PC-9 (cell line): ENCODE data around the gene SNAP91. TPM values are rescaled to one million over a fixed set of nuclear protein-coding genes. Genes with fewer than 3 reads are reported as not detected.

Experiments used
- BruUV-seq: library from RNA; stranded (reverse); fragments of 400-500 nt; replicated peaks from 2 replicates; lab custom pipeline; 2021; lab: Mats Ljungman, UMichigan
- CTCF ChIA-PET: fragments of 300-600 bp; sonication (Branson Sonifier 250); formaldehyde crosslinking; loops from one replicate; lab custom pipeline; 2022; ENCODE audit warnings: antibody characterized with exemption; lab: Charles Lee
- POLR2A ChIA-PET: fragments of 300-600 bp; sonication (Branson Sonifier 250); formaldehyde crosslinking; loops from one replicate; lab custom pipeline; 2022; ENCODE audit warnings: antibody characterized with exemption; ENCODE audit not compliant: unreplicated experiment; lab: Charles Lee
- DNase-seq, 2 experiments: peaks; one replicate each; pipeline versions ENCODE4 v3.0.0 to v3.0.0-alpha.2; 2015 to 2022; ENCODE audit warnings: mixed read lengths in 1 of 2
- H2AFZ ChIP-seq: fragments of 200-600 bp; sonication (generic); 2 replicates; pipeline ENCODE4 v1.8.1; 2017; ENCODE audit warnings: antibody characterized with exemption
- H3F3A ChIP-seq: fragments of 200-600 bp; sonication (generic); 2 replicates; pipeline ENCODE4 v1.8.1; 2017; ENCODE audit warnings: antibody characterized with exemption, mild to moderate bottlenecking, low read depth; ENCODE audit not compliant: insufficient read depth
- H3K27ac ChIP-seq: fragments of 200-600 bp; sonication (generic); 2 replicates; pipeline ENCODE4 v1.6.1; 2016; ENCODE audit warnings: mixed run types
- H3K27me3 ChIP-seq: fragments of 200-600 bp; sonication (generic); 2 replicates; pipeline ENCODE4 v1.6.1; 2016; ENCODE audit warnings: low read depth, mixed run types; ENCODE audit not compliant: insufficient read depth
- H3K36me3 ChIP-seq: fragments of 200-600 bp; sonication (generic); 2 replicates; pipeline ENCODE4 v1.6.1; 2016; ENCODE audit warnings: low read depth, mixed run types
- H3K4me1 ChIP-seq: fragments of 200-600 bp; sonication (generic); replicated peaks from 2 replicates; pipeline ENCODE4 v1.6.1; 2016; ENCODE audit warnings: mixed run types; ENCODE audit not compliant: insufficient read depth
- H3K4me2 ChIP-seq: fragments of 200-600 bp; sonication (generic); 2 replicates; pipeline ENCODE4 v1.6.1; 2017; ENCODE audit warnings: mixed run types
- H3K4me3 ChIP-seq: fragments of 200-600 bp; sonication (generic); 2 replicates; pipeline ENCODE4 v1.6.1; 2016; ENCODE audit warnings: mixed run types
- H3K79me2 ChIP-seq: fragments of 200-600 bp; sonication (generic); 2 replicates; pipeline ENCODE4 v1.6.1; 2017; ENCODE audit warnings: low read depth, mixed run types
- H3K9me2 ChIP-seq: fragments of 200-600 bp; sonication (generic); 2 replicates; pipeline ENCODE4 v1.8.1; 2017; ENCODE audit warnings: mild to moderate bottlenecking; ENCODE audit not compliant: insufficient read depth
- H3K9me3 ChIP-seq: fragments of 200-600 bp; sonication (generic); 2 replicates; pipeline ENCODE4 v1.8.1; 2016; ENCODE audit warnings: low read depth; ENCODE audit not compliant: insufficient read depth
- H4K20me1 ChIP-seq: fragments of 200-600 bp; sonication (generic); 2 replicates; pipeline ENCODE4 v1.8.1; 2017; ENCODE audit not compliant: insufficient read depth
- EZH2 ChIP-seq: fragments of 200-600 bp; sonication (generic); IDR thresholded peaks from 2 replicates; pipeline ENCODE4 v1.8.0; 2017; ENCODE audit warnings: antibody characterized with exemption, low read depth
- intact Hi-C: fragments of 100-400 bp; cut with micrococcal nuclease; formaldehyde crosslinking; loops from one replicate; pipeline ENCODE4 v1.10.0; 2022; ENCODE audit not compliant: unreplicated experiment
- total RNA-seq: library from RNA; stranded (reverse); gene quantifications from 2 replicates; pipeline ENCODE4 v1.2.3, GENCODE V29; 2021
- TF ChIP-seq, protein P1 (sequence below): fragments of 200-600 bp; sonication (generic); conservative IDR thresholded peaks from 2 replicates; pipeline ENCODE4 v1.6.1; 2017; ENCODE audit warnings: mixed run types, antibody characterized with exemption, mild to moderate bottlenecking, moderate library complexity

The SNAP91 gene
- total RNA-seq, 1 experiment from 2014 or later = not detected

DNA sequence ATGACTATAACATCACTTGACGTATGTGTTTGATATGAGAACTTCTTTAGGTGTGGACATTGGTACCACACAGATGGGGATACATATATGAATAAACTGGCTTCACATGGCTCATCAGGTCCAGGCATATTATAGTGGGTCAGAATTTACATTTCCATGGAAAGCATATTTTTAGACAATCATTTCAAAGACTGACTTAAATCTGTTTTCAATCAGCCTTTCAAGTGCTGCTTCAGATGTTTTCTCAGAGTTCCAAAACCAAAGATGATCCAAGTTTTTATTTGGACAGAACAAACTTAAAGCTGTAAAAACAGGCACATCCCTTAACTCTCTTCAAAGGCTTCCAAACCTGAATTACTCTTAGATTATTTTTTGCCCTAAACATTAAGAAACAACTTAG is 108.4 kb downstream of the SNAP91 start:
- Histone ChIP-seq H4K20me1 (no peaks in the 10 kb centered on the region), H3K4me3 (no peak overlapping the region), H3K27ac (no peak overlapping the region), H3K9me3 (no peaks in the 10 kb centered on the region), H2AFZ (no peak overlapping the region), H3K4me1 (no peaks in the 10 kb centered on the region), H3F3A (no peaks in the 10 kb centered on the region), H3K27me3 (no peaks in the 10 kb centered on the region), H3K79me2 (no peaks in the 10 kb centered on the region), H3K4me2 (no peak overlapping the region), H3K9me2 (no peaks in the 10 kb centered on the region), H3K36me3 (no peaks in the 10 kb centered on the region)
- intact Hi-C loops = no loop called here
- DNase-seq = no peak
- CTCF ChIA-PET = no interaction called here
- TF ChIP-seq EZH2 = no peak
- TF ChIP-seq, protein P1, sequence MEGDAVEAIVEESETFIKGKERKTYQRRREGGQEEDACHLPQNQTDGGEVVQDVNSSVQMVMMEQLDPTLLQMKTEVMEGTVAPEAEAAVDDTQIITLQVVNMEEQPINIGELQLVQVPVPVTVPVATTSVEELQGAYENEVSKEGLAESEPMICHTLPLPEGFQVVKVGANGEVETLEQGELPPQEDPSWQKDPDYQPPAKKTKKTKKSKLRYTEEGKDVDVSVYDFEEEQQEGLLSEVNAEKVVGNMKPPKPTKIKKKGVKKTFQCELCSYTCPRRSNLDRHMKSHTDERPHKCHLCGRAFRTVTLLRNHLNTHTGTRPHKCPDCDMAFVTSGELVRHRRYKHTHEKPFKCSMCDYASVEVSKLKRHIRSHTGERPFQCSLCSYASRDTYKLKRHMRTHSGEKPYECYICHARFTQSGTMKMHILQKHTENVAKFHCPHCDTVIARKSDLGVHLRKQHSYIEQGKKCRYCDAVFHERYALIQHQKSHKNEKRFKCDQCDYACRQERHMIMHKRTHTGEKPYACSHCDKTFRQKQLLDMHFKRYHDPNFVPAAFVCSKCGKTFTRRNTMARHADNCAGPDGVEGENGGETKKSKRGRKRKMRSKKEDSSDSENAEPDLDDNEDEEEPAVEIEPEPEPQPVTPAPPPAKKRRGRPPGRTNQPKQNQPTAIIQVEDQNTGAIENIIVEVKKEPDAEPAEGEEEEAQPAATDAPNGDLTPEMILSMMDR = no peak
- POLR2A ChIA-PET = no interaction called here
- BruUV-seq = no TSS peak

DNA sequence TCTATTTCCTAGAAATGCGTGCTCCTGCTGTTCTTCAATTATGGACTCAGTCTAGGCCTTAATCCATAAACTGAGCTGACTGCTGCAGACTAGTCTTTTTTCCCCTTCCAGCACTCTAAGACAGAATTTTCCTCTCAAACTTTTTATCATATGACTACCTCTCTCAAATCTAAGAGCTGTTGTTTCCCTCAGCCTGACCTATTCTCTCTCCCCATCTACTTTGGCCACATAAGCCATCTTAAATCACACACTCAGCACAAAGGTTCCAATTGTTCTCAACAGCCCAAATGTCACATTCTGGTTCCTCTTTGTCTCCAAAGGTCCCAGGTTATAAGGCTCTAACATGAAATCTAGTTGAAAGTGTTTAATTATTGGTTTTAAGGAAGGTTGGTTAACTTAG is 111.4 kb downstream of the SNAP91 start:
- no TSS peak for BruUV-seq
- H3K27ac ChIP-seq = no peak overlapping the region
- no peaks in the 10 kb centered on the region for H3K9me3 ChIP-seq
- H3K4me2 ChIP-seq = no peak overlapping the region
- ChIA-PET POLR2A (interaction anchor here (0.6 kb wide), 1 partner anchor 197 kb away, joined by 4 read pairs; no protein-coding TSS in a partner anchor), CTCF (no interaction called here)
- TF ChIP-seq, protein P1 = no peak
- no peak for TF ChIP-seq EZH2
- no peaks in the 10 kb centered on the region for H3K9me2 ChIP-seq
- no peaks in the 10 kb centered on the region for H4K20me1 ChIP-seq
- H3K36me3 ChIP-seq = no peaks in the 10 kb centered on the region
- no peak overlapping the region for H3K4me3 ChIP-seq
- H3F3A ChIP-seq = no peaks in the 10 kb centered on the region
- no peaks in the 10 kb centered on the region for H3K79me2 ChIP-seq
- H3K27me3 ChIP-seq = no peaks in the 10 kb centered on the region
- H2AFZ ChIP-seq = no peak overlapping the region
- no peak for DNase-seq
- H3K4me1 ChIP-seq = no peaks in the 10 kb centered on the region
- intact Hi-C loops = no loop called here

DNA sequence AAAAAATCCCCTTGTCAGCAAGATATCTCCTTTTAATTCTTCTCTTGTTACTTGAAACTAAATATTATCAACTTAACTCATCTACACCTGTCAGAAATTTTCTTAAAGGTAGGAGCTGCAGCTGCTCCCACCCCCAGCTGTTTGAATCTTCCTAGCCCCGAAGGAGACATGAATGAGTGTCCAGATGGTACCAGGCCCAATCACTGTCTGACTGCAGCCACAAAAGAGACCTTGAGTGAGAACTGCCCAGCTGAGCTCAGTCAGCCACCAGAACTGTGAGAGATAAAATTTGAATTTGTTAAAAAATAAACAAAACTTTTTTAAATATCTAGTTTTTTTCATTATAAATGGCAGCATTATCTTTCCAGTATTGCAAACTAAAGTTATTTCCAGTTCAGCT is 111.8 kb downstream of the SNAP91 start:
- Histone ChIP-seq H3K4me2 (no peak overlapping the region), H3K4me3 (no peak overlapping the region), H3K27me3 (no peaks in the 10 kb centered on the region), H3K27ac (no peak overlapping the region), H3K9me2 (no peaks in the 10 kb centered on the region), H2AFZ (no peak overlapping the region), H4K20me1 (no peaks in the 10 kb centered on the region), H3K9me3 (no peaks in the 10 kb centered on the region), H3F3A (no peaks in the 10 kb centered on the region), H3K79me2 (no peaks in the 10 kb centered on the region), H3K4me1 (no peaks in the 10 kb centered on the region), H3K36me3 (no peaks in the 10 kb centered on the region)
- intact Hi-C loops = no loop called here
- TF ChIP-seq, protein P1 = no peak
- no peak for TF ChIP-seq EZH2
- no peak for DNase-seq
- BruUV-seq = no TSS peak
- ChIA-PET CTCF (interaction anchor here (0.6 kb wide), 1 partner anchor 951 kb away, joined by 3 read pairs; no protein-coding TSS in a partner anchor), POLR2A (interaction anchor here (0.6 kb wide), 1 partner anchor 196 kb away, joined by 4 read pairs; no protein-coding TSS in a partner anchor)
